Neural progenitor cell (in vitro differentiated cells): ENCODE measurements around the gene PHKA2. TPM values are rescaled to one million over a fixed set of nuclear protein-coding genes. Genes with fewer than 3 reads are reported as not detected.
A peak's percentile ranks its signal among the peaks of the same experiment; 100 is the strongest.

Experiments used
- DNase-seq: peaks from one replicate; pipeline ENCODE4 v3.0.0-alpha.2; 2016; ENCODE audit warnings: low spot score
- H2AFZ ChIP-seq: fragments of 200-600 bp; sonication (generic); replicated peaks from 2 replicates; pipeline ENCODE4 v1.6.1; 2016; ENCODE audit warnings: antibody characterized with exemption
- H3F3A ChIP-seq: fragments of 200-600 bp; sonication (generic); 2 replicates; pipeline ENCODE4 v1.6.1; 2016; ENCODE audit warnings: antibody characterized with exemption, low read depth
- H3K27ac ChIP-seq: fragments of 200-600 bp; sonication (generic); 2 replicates; pipeline ENCODE4 v1.5.1; 2016; ENCODE audit warnings: mild to moderate bottlenecking
- H3K27me3 ChIP-seq: fragments of 200-600 bp; sonication (generic); 2 replicates; pipeline ENCODE4 v1.6.1; 2016; ENCODE audit warnings: mild to moderate bottlenecking, moderate library complexity
- H3K36me3 ChIP-seq: fragments of 200-600 bp; sonication (generic); 2 replicates; pipeline ENCODE4 v1.5.1; 2016
- H3K4me1 ChIP-seq: fragments of 200-600 bp; sonication (generic); 2 replicates; pipeline ENCODE4 v1.6.1; 2016; ENCODE audit warnings: mixed run types
- H3K4me2 ChIP-seq: fragments of 200-600 bp; sonication (generic); 2 replicates; pipeline ENCODE4 v1.6.1; 2016
- H3K4me3 ChIP-seq: fragments of 200-600 bp; sonication (generic); 2 replicates; pipeline ENCODE4 v1.5.1; 2016
- H3K79me2 ChIP-seq: fragments of 200-600 bp; sonication (generic); 2 replicates; pipeline ENCODE4 v1.6.1; 2016; ENCODE audit warnings: low read depth
- H3K9ac ChIP-seq: fragments of 200-600 bp; sonication (generic); 2 replicates; pipeline ENCODE4 v1.6.1; 2016
- H3K9me3 ChIP-seq: fragments of 200-600 bp; sonication (generic); 2 replicates; pipeline ENCODE4 v1.5.1; 2016; ENCODE audit warnings: low read depth
- H4K20me1 ChIP-seq: fragments of 200-600 bp; sonication (generic); 2 replicates; pipeline ENCODE4 v1.6.1; 2016; ENCODE audit warnings: low read depth
- H3K27ac Mint-ChIP-seq: 3 replicates; pipeline ENCODE4 v1.8.0; 2021; ENCODE audit warnings: mixed read lengths
- H3K27me3 Mint-ChIP-seq: 2 replicates; pipeline ENCODE4 v1.8.0; 2022; ENCODE audit warnings: low read depth, mild to moderate bottlenecking, inconsistent platforms, moderate library complexity, mixed read lengths; ENCODE audit not compliant: insufficient read depth
- H3K36me3 Mint-ChIP-seq: 3 replicates; pipeline ENCODE4 v1.8.0; 2021; ENCODE audit warnings: mixed read lengths
- H3K4me1 Mint-ChIP-seq: 3 replicates; pipeline ENCODE4 v1.8.0; 2021; ENCODE audit warnings: mixed read lengths
- H3K4me3 Mint-ChIP-seq: 3 replicates; pipeline ENCODE4 v1.8.0; 2021; ENCODE audit warnings: mild to moderate bottlenecking, moderate library complexity, mixed read lengths
- H3K9me3 Mint-ChIP-seq: 3 replicates; pipeline ENCODE4 v1.8.0; 2020; ENCODE audit warnings: mixed read lengths
- EZH2 ChIP-seq: fragments of 200-600 bp; sonication (generic); IDR thresholded peaks from 2 replicates; pipeline ENCODE4 v1.6.1; 2017; ENCODE audit warnings: antibody characterized with exemption, mild to moderate bottlenecking, moderate library complexity
- EZH2phosphoT487 ChIP-seq: fragments of 200-600 bp; sonication (generic); IDR thresholded peaks from 2 replicates; pipeline ENCODE4 v1.6.1; 2017; ENCODE audit warnings: antibody characterized with exemption
- total RNA-seq: library from RNA; depleted of rRNA; stranded (reverse); fragments of >200 nt; gene quantifications from 2 replicates; pipeline ENCODE4 v1.2.3, GENCODE V29; 2015; ENCODE audit warnings: low replicate concordance
- TF ChIP-seq, protein P1 (sequence below): fragments of 200-600 bp; sonication (generic); IDR thresholded peaks from 2 replicates; pipeline ENCODE4 v1.5.1; 2017; ENCODE audit warnings: antibody characterized with exemption, mild to moderate bottlenecking

Gene PHKA2
- total RNA-seq, 1 donor from 2014 or later = 18.2 TPM

DNA sequence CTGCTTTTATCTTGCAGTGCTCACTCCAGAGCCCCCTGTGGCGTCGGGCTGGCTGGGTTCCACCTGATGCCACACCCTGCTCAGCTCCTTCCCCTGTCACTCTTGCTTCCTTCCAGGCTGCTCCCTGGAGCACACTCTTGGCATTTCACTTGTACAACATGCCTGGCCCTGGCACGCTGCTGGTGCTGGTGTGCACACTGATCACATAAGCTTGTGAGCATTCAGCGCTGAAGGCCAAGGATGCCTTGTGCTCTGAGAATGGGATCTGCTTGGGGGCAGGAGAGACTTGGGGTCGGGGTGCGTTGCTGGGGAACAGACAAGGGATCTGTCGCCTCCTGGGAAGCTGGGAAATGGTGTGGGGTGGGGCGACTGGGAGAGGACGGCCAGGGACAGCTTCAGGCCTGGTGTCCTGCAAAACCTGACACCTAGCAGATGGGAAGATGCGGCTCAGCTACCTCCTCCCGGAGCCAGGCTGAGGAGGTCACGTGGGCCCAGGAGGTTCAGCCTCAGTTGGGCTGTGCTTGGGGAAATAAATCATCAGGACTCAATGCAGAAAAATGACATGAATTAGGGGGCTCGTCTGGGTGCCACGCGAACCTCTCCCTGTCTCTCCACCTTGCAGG, 108.5 kb downstream of the PHKA2 start:
- H3K36me3 ChIP-seq = no peaks in the 10 kb centered on the region
- H3K4me3 ChIP-seq = no peak overlapping the region
- H3K4me1 ChIP-seq = no peaks in the 10 kb centered on the region
- Mint-ChIP-seq H3K4me1 (no peaks in the 10 kb centered on the region), H3K4me3 (no peak overlapping the region), H3K27ac (no peak overlapping the region), H3K36me3 (no peaks in the 10 kb centered on the region), H3K27me3 (peaks cover 2% of the 10 kb centered on the region), H3K9me3 (peaks cover 17% of the 10 kb centered on the region)
- no peak overlapping the region for H3K9ac ChIP-seq
- H3K27me3 ChIP-seq = no peaks in the 10 kb centered on the region
- no peak overlapping the region for H3K4me2 ChIP-seq
- no peak overlapping the region for H3K27ac ChIP-seq
- H2AFZ ChIP-seq = no peak overlapping the region
- peaks cover 3% of the 10 kb centered on the region for H3K9me3 ChIP-seq
- DNase-seq = no peak
- no peaks in the 10 kb centered on the region for H3K79me2 ChIP-seq
- no peaks in the 10 kb centered on the region for H3F3A ChIP-seq
- H4K20me1 ChIP-seq = no peaks in the 10 kb centered on the region
- no peak for TF ChIP-seq EZH2
- TF ChIP-seq EZH2phosphoT487 = no peak
- TF ChIP-seq, protein P1, sequence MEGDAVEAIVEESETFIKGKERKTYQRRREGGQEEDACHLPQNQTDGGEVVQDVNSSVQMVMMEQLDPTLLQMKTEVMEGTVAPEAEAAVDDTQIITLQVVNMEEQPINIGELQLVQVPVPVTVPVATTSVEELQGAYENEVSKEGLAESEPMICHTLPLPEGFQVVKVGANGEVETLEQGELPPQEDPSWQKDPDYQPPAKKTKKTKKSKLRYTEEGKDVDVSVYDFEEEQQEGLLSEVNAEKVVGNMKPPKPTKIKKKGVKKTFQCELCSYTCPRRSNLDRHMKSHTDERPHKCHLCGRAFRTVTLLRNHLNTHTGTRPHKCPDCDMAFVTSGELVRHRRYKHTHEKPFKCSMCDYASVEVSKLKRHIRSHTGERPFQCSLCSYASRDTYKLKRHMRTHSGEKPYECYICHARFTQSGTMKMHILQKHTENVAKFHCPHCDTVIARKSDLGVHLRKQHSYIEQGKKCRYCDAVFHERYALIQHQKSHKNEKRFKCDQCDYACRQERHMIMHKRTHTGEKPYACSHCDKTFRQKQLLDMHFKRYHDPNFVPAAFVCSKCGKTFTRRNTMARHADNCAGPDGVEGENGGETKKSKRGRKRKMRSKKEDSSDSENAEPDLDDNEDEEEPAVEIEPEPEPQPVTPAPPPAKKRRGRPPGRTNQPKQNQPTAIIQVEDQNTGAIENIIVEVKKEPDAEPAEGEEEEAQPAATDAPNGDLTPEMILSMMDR = no peak

DNA sequence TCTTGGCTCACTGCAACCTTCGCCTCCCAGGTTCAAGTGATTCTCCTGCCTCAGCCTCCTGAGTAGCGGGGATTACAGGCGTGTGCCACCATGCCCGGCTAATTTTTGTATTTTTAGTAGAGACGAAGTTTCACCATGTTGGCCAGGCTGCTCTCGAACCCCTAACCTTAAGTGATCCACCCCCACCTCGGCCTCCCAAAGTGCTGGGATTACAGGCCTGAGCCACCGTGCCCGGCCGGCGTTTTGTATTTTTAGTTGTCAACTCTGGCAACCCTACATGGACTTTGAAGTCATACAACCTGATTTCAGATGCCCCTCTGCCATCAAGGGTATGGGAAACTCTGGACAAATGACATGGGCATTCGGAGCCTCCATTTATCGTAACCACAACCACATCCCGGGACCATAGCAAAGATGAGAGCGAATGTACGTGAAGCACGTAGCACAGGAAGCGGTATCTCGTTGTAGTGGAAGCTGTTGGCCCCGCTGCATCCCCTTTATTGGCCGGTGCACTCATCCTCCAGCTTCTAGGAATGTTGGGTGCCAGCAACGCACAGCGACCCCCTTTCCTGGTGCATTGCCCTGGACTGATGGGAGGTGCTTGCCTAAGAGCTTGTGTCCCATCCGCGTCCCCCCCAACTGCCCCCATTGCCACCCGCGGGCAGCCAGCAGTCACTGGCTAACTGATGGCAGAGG, 109.2 kb downstream of the PHKA2 start:
- DNase-seq = no peak
- no peak overlapping the region for H3K9ac ChIP-seq
- Mint-ChIP-seq H3K4me1 (no peaks in the 10 kb centered on the region), H3K27me3 (peaks cover 2% of the 10 kb centered on the region), H3K36me3 (no peaks in the 10 kb centered on the region), H3K27ac (no peak overlapping the region), H3K4me3 (peak overlapping the region; percentile 24), H3K9me3 (peaks cover 17% of the 10 kb centered on the region)
- H4K20me1 ChIP-seq = no peaks in the 10 kb centered on the region
- no peaks in the 10 kb centered on the region for H3K36me3 ChIP-seq
- H3K4me3 ChIP-seq = no peak overlapping the region
- no peaks in the 10 kb centered on the region for H3K27me3 ChIP-seq
- no peaks in the 10 kb centered on the region for H3K79me2 ChIP-seq
- H3K27ac ChIP-seq = no peak overlapping the region
- no peak overlapping the region for H2AFZ ChIP-seq
- peaks cover 4% of the 10 kb centered on the region for H3K9me3 ChIP-seq
- no peaks in the 10 kb centered on the region for H3F3A ChIP-seq
- no peaks in the 10 kb centered on the region for H3K4me1 ChIP-seq
- no peak overlapping the region for H3K4me2 ChIP-seq
- TF ChIP-seq EZH2phosphoT487 (no peak), EZH2 (no peak)
- TF ChIP-seq, protein P1 = no peak

DNA sequence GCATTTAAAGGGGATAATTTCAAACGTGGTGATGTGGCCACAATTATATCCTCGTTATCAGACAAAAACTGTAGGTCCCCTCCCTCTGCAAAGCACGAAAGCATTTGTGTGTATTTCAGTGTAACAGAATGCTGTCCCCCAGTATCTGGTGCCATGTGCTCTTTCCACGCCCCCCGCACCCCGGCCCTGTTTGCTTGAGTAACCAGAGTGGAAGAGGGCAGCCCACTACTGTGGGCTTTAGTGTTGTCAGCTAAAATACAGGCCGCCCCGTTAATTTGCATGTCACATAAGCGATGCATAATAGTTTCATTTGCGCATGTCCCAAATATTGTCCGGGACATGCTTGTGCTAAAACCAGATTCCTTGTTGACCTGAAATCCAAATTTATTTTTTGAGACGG, 110.1 kb downstream of the PHKA2 start:
- Mint-ChIP-seq H3K4me1 (no peaks in the 10 kb centered on the region), H3K27me3 (peaks cover 2% of the 10 kb centered on the region), H3K9me3 (peaks cover 17% of the 10 kb centered on the region), H3K36me3 (no peaks in the 10 kb centered on the region), H3K27ac (no peak overlapping the region), H3K4me3 (no peak overlapping the region)
- Histone ChIP-seq H3K9ac (no peak overlapping the region), H3K9me3 (peaks cover 4% of the 10 kb centered on the region), H3K27ac (no peak overlapping the region), H3F3A (no peaks in the 10 kb centered on the region), H3K4me1 (no peaks in the 10 kb centered on the region), H3K27me3 (no peaks in the 10 kb centered on the region), H3K4me3 (no peak overlapping the region), H3K79me2 (no peaks in the 10 kb centered on the region), H2AFZ (no peak overlapping the region), H4K20me1 (no peaks in the 10 kb centered on the region), H3K4me2 (no peak overlapping the region), H3K36me3 (no peaks in the 10 kb centered on the region)
- TF ChIP-seq, protein P1 = no peak
- no peak for TF ChIP-seq EZH2phosphoT487
- TF ChIP-seq EZH2 = no peak
- no peak for DNase-seq
